ENCODE measurements around the gene NSMCE1. TPM values are rescaled to one million over a fixed set of nuclear protein-coding genes. Genes with fewer than 3 reads are reported as not detected.

Gene NSMCE1
- total and polyA plus RNA-seq, 4 donors, result 50.4 to 76.9 (median 66.8) TPM

DNA sequence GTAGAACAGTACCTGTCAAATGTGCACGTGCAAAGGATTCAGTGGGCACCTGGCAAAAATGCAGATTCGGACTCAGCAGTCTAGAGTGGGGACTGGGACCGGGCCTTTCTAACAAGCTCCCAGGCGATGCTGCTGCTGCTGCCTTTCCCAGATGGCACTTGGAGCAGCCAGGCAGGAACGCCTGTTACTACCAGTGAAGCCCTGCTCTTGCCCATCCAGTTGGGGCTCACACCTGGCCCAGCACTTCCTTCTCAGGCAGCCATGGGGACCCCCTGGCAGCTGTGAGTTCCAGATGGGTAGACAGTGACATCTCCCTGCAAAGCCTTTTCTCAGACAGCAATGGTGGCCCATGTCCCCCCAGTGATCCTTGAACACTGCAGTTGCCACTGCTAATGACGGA lies 34.8 kb downstream of the NSMCE1 start:
- peaks cover 33% of the 10 kb centered on the region for H3K4me1 ChIP-seq (ENCODE audit: control insufficient read depth, insufficient read depth, low read length)
- H3K27me3 ChIP-seq (ENCODE audit: control insufficient read depth, insufficient read depth, low read length), result no peaks in the 10 kb centered on the region
- H3K27ac ChIP-seq (ENCODE audit: low read depth, low read length), result no peak overlapping the region
- peaks cover 57% of the 10 kb centered on the region for H3K36me3 ChIP-seq (ENCODE audit: control insufficient read depth, insufficient read depth, low read length)
- WGBS (ENCODE audit: insufficient coverage), result 93% methylated on average over 5 of the region's 6 CpGs
- DNase-seq (ENCODE audit: low read depth in 4 of 6, low spot score in 6 of 6), result no peak
- H3K9me3 ChIP-seq (ENCODE audit: control insufficient read depth, insufficient read depth, low read length), result no peaks in the 10 kb centered on the region
- no peak overlapping the region for H3K4me3 ChIP-seq (ENCODE audit: low read depth, low read length)

- Histone ChIP-seq H3K36me3 (ENCODE audit: control insufficient read depth, insufficient read depth, low read length) (peaks cover 61% of the 10 kb centered on the region), H3K27me3 (ENCODE audit: control insufficient read depth, insufficient read depth, low read length) (no peaks in the 10 kb centered on the region)
- 80% methylated on average over 9 of the region's 13 CpGs for WGBS (ENCODE audit: insufficient coverage)
Measured at GRCh38 chr16:27232901-27233625, 35.5 kb downstream of the NSMCE1 start.

GRCh38 chr16:27232061-27232900 lies 36.3 kb downstream of the NSMCE1 start:
- Histone ChIP-seq H3K27ac (ENCODE audit: low read depth, low read length) (no peak overlapping the region), H3K9me3 (ENCODE audit: control insufficient read depth, insufficient read depth, low read length) (no peaks in the 10 kb centered on the region), H3K27me3 (ENCODE audit: control insufficient read depth, insufficient read depth, low read length) (no peaks in the 10 kb centered on the region), H3K4me1 (ENCODE audit: control insufficient read depth, insufficient read depth, low read length) (peaks cover 22% of the 10 kb centered on the region), H3K36me3 (ENCODE audit: control insufficient read depth, insufficient read depth, low read length) (peaks cover 66% of the 10 kb centered on the region), H3K4me3 (ENCODE audit: low read depth, low read length) (no peak overlapping the region)
- WGBS (ENCODE audit: insufficient coverage), result 90% methylated on average over 26 of the region's 26 CpGs
- DNase-seq (ENCODE audit: low read depth in 4 of 6, low spot score in 6 of 6), result no peak

More at GRCh38 chr16:27232901-27233625, 35.5 kb downstream of the NSMCE1 start:
- H3K4me3 ChIP-seq (ENCODE audit: low read depth, low read length), result no peak overlapping the region
- no peak overlapping the region for H3K27ac ChIP-seq (ENCODE audit: low read depth, low read length)
- no peaks in the 10 kb centered on the region for H3K9me3 ChIP-seq (ENCODE audit: control insufficient read depth, insufficient read depth, low read length)
- peaks cover 30% of the 10 kb centered on the region for H3K4me1 ChIP-seq (ENCODE audit: control insufficient read depth, insufficient read depth, low read length)
- no peak for DNase-seq (ENCODE audit: low read depth in 4 of 6, low spot score in 6 of 6)

DNA sequence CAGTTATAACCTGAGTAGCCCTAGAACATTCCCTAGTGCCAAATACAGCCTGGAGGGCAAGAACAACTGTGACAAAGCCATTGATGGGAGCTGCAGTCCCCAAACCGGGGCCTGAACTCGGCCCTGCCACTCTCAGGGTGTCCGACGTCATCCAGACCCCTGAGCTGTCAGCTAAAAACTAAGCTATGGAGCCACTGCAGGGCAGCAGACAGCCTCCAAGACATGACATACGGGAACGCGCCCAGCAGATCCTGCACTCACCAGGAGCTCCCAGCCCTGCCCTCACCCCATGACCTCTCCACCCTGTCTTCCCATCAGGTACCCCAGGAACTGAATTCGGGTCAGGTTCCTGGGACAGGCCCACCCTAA lies 36.9 kb downstream of the NSMCE1 start:
- Histone ChIP-seq H3K9me3 (ENCODE audit: control insufficient read depth, insufficient read depth, low read length) (no peaks in the 10 kb centered on the region), H3K27me3 (ENCODE audit: control insufficient read depth, insufficient read depth, low read length) (no peaks in the 10 kb centered on the region), H3K36me3 (ENCODE audit: control insufficient read depth, insufficient read depth, low read length) (peaks cover 72% of the 10 kb centered on the region), H3K4me1 (ENCODE audit: control insufficient read depth, insufficient read depth, low read length) (peaks cover 18% of the 10 kb centered on the region), H3K4me3 (ENCODE audit: low read depth, low read length) (no peak overlapping the region), H3K27ac (ENCODE audit: low read depth, low read length) (no peak overlapping the region)
- DNase-seq (ENCODE audit: low read depth in 4 of 6, low spot score in 6 of 6), result no peak
- 87% methylated on average over 8 of the region's 8 CpGs for WGBS (ENCODE audit: insufficient coverage)

DNA sequence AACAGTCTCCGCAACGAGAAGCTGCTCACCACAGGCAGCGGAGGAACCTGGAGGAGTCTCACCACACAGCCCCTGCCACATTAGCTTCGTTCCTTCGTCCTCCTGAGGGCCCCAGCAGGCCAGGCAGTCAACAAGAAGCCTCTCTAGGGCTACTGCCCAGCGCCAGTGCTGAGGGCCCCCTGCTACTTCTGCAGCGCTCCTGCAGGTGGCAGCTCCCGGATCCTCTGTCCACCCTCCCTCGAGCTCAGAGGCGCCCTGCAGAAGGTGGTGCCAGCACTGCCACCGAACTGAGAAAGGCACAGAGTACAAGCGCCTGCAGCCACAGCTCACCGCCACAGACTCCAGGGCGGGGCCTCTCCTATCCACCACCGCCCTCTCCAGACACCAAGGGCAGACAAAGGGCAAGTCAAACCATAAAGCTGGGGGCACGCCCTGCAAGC lies 38.0 kb downstream of the NSMCE1 start:
- no peak for DNase-seq (ENCODE audit: low read depth in 4 of 6, low spot score in 6 of 6)
- Histone ChIP-seq H3K27ac (ENCODE audit: low read depth, low read length) (no peak overlapping the region), H3K27me3 (ENCODE audit: control insufficient read depth, insufficient read depth, low read length) (no peaks in the 10 kb centered on the region), H3K36me3 (ENCODE audit: control insufficient read depth, insufficient read depth, low read length) (peaks cover 74% of the 10 kb centered on the region), H3K4me3 (ENCODE audit: low read depth, low read length) (no peak overlapping the region), H3K4me1 (ENCODE audit: control insufficient read depth, insufficient read depth, low read length) (peaks cover 18% of the 10 kb centered on the region), H3K9me3 (ENCODE audit: control insufficient read depth, insufficient read depth, low read length) (no peaks in the 10 kb centered on the region)
- WGBS (ENCODE audit: insufficient coverage), result 85% methylated on average over 15 of the region's 16 CpGs

DNA sequence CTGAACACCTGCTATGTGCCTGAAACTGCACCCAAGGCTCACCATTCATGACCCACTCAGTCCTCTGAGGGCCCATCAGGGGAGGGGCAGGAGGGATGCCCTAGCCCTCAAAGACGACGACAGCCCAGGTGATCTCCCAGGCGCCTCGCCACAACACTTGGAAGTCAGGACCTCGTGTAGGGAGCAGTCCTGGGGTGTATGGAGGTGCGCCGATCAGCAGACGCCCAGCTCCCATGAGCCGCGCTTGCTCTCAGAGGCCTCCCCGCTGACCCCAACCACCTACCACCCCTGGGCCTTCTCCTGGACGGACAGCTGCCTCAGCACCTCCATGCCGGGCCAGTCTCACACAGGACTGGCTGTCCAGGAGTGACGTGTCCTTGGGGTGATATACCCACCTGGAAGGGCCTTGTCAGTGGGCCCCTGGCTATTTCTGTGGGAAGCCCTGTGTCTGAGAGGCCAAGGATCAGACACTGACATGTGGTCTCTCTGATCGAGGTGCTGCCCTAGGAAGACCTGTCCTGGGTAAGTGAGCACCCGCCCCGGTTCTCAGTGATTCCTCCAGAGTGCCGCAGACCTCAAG lies 38.6 kb downstream of the NSMCE1 start:
- Histone ChIP-seq H3K4me3 (ENCODE audit: low read depth, low read length) (no peak overlapping the region), H3K9me3 (ENCODE audit: control insufficient read depth, insufficient read depth, low read length) (no peaks in the 10 kb centered on the region), H3K4me1 (ENCODE audit: control insufficient read depth, insufficient read depth, low read length) (peaks cover 16% of the 10 kb centered on the region), H3K27me3 (ENCODE audit: control insufficient read depth, insufficient read depth, low read length) (no peaks in the 10 kb centered on the region), H3K27ac (ENCODE audit: low read depth, low read length) (no peak overlapping the region), H3K36me3 (ENCODE audit: control insufficient read depth, insufficient read depth, low read length) (peaks cover 80% of the 10 kb centered on the region)
- DNase-seq (ENCODE audit: low read depth in 4 of 6, low spot score in 6 of 6), result no peak
- 97% methylated on average over 16 of the region's 18 CpGs for WGBS (ENCODE audit: insufficient coverage)

DNA sequence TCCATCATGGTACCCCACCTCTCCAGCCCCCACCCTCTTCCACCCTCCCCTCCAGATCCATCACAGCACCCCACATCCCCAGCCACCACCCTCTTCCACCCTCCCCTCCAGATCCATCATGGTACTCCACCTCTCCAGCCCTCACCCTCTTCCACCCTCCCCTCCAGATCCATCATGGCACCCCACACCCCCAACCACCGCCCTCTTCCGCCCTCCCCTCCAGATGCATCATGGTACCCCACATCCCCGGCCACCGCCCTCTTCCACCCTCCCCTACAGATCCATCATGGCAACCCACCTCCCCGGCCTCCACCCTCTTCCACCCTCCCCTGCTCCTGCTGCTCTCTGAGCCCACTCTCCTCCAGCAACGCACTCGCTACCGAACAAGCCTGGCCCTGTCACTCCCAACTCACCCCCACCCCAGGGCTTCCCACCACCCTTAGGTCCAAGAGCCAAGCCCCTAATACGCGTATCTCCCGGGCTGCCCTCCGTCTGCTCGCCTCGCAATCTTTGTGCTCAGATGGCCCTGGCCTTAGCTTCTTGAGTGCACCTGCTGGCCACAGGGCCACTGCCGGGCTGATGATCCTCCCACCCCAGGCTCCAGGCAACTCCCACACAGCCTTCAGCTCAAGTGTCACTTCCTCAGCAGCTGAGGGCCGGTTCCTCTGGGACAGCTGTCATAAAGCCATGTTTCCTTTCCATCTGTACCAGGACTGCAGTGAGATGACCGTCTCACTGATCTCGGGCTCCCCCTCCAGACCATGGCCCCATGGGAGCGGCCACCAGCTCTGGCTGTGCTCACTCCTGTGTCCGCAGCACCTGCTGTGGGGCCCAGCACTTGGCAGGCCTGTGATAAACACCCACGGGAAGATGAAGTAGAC lies 39.7 kb downstream of the NSMCE1 start:
- peaks cover 88% of the 10 kb centered on the region for H3K36me3 ChIP-seq (ENCODE audit: control insufficient read depth, insufficient read depth, low read length)
- H3K27me3 ChIP-seq (ENCODE audit: control insufficient read depth, insufficient read depth, low read length), result no peaks in the 10 kb centered on the region
- peaks cover 16% of the 10 kb centered on the region for H3K4me1 ChIP-seq (ENCODE audit: control insufficient read depth, insufficient read depth, low read length)
- no peaks in the 10 kb centered on the region for H3K9me3 ChIP-seq (ENCODE audit: control insufficient read depth, insufficient read depth, low read length)
- H3K27ac ChIP-seq (ENCODE audit: low read depth, low read length), result no peak overlapping the region
- DNase-seq (ENCODE audit: low read depth in 4 of 6, low spot score in 6 of 6), result no peak
- 96% methylated on average over 21 of the region's 21 CpGs for WGBS (ENCODE audit: insufficient coverage)
- H3K4me3 ChIP-seq (ENCODE audit: low read depth, low read length), result no peak overlapping the region

- H3K4me1 ChIP-seq (ENCODE audit: control insufficient read depth, insufficient read depth, low read length), result peaks cover 18% of the 10 kb centered on the region
- H3K27me3 ChIP-seq (ENCODE audit: control insufficient read depth, insufficient read depth, low read length), result no peaks in the 10 kb centered on the region
- H3K4me3 ChIP-seq (ENCODE audit: low read depth, low read length), result no peak overlapping the region
- DNase-seq (ENCODE audit: low read depth in 4 of 6, low spot score in 6 of 6), result no peak
- no peak overlapping the region for H3K27ac ChIP-seq (ENCODE audit: low read depth, low read length)
- H3K9me3 ChIP-seq (ENCODE audit: control insufficient read depth, insufficient read depth, low read length), result no peaks in the 10 kb centered on the region
- H3K36me3 ChIP-seq (ENCODE audit: control insufficient read depth, insufficient read depth, low read length), result peaks cover 88% of the 10 kb centered on the region
- 97% methylated on average over 9 of the region's 12 CpGs for WGBS (ENCODE audit: insufficient coverage)
Measured at GRCh38 chr16:27228045-27228444, 40.5 kb downstream of the NSMCE1 start.
